Measurements from ENCODE around the gene KLHL22.

GRCh38 chr22:20408891-20409290, 86.7 kb downstream of the KLHL22 start:
- no peak for TF ChIP-seq CTCF (IDR thresholded peaks at IDR 0.05 in 4 of 5, conservative IDR thresholded peaks at IDR 0.05 in 1 of 5)
- TF ChIP-seq POLR2A (IDR thresholded peaks at IDR 0.05) = no peak

Data from gastrocnemius medialis (tissue), 4 donors.